Activated naive CD8-positive, alpha-beta T cell treated with anti-CD3 and anti-CD28 coated beads, Interleukin-2, amount 10 ng/mL, durations not matched to agents 7 days and 5 days (primary cell): ENCODE data around the gene PRICKLE2. TPM values are rescaled to one million over a fixed set of nuclear protein-coding genes. Genes with fewer than 3 reads are reported as not detected.

ENCODE experiments used
- ATAC-seq: fragments of 150-1000 bp; cut with Tn5 transposase; one replicate; pipeline ENCODE4 v1.10.0; 2021; ENCODE audit warnings: low read depth, moderate library complexity
- POLR2A ChIA-PET: fragments of 350-600 bp; sonication (Branson Sonifier 250); formaldehyde crosslinking; loops from one replicate; lab custom pipeline; 2021; ENCODE audit warnings: antibody characterized with exemption; lab: Charles Lee
- DNase-seq: peaks from one replicate; pipeline ENCODE4 v3.0.0; 2021
- H3K27ac Mint-ChIP-seq: one replicate; pipeline ENCODE4 v1.8.0; 2022; ENCODE audit warnings: mild to moderate bottlenecking, mixed read lengths
- H3K27me3 Mint-ChIP-seq: one replicate; pipeline ENCODE4 v1.8.0; 2022; ENCODE audit warnings: mild to moderate bottlenecking, moderate library complexity, mixed read lengths
- H3K36me3 Mint-ChIP-seq: one replicate; pipeline ENCODE4 v1.8.0; 2021; ENCODE audit warnings: mild to moderate bottlenecking, mixed read lengths
- H3K4me1 Mint-ChIP-seq: one replicate; pipeline ENCODE4 v1.8.0; 2021; ENCODE audit warnings: mixed read lengths
- H3K4me3 Mint-ChIP-seq: one replicate; pipeline ENCODE4 v1.8.0; 2022; ENCODE audit warnings: mild to moderate bottlenecking, moderate library complexity, mixed read lengths
- H3K9me3 Mint-ChIP-seq: one replicate; pipeline ENCODE4 v1.8.0; 2021; ENCODE audit warnings: mixed read lengths
- total RNA-seq, 2 experiments: library from RNA; stranded (reverse); gene quantifications; one replicate each; pipeline ENCODE4 v1.2.3, GENCODE V29; 2021

PRICKLE2 gene
- total RNA-seq, 2 experiments from 2014 or later, result not detected

DNA sequence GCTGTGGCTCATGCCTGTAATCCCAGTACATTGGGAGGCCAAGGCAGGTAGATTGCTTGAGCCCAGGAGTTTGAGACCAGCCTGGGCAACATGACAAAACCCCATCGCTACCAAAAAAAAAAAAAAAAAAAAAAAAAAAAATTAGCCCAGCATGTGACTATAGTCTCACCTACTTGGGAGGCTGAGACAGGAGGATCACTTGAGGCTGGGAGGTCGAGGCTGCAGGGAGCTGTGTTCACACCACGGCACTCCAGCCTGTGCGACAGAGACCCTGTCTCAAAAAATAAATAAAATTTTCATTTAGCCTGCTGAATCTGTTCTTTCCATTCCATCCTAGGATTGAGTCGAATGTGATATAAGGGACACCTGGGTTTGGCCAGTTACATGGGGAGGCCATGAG, 14.6 kb upstream of the PRICKLE2 start:
- POLR2A ChIA-PET, result no interaction called here
- Mint-ChIP-seq H3K4me1 (no peaks in the 10 kb centered on the region), H3K27me3 (no peaks in the 10 kb centered on the region)

DNA sequence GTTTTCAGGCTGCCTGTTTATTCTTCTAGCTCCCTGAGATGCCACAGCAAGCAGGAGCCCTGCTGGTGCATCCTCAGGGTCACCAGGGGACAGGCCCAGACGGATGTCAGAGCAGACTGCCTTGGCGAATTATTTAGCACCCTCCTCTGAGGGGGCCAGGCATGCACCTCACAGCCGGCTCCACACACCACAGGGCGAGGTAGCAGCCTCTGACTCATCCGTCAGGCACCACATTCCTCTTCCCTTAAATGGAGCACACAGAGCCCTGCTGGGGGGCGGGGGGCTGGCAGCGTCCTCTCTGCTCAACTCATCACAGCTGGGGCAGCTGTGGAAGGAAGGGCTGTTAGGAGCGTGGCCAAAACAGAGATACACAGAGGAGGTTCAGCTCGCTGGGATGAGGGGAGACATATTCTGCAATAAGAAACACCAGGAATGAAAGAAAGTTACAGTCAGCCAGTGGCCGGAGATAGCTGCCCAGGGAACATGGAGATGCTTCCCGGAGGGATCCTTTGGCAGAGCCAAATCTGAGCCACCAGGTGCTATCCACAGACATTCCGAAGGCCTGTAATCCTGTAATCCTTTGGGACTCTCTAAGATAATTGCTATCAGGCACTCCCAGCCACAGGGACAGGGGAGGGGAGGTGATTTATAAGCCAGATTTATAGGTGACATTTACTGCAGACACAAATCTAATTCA, 13.9 kb upstream of the PRICKLE2 start:
- ATAC-seq (no peak), DNase-seq (no peak)
- Mint-ChIP-seq H3K27me3 (no peaks in the 10 kb centered on the region), H3K36me3 (no peaks in the 10 kb centered on the region), H3K4me3 (no peak overlapping the region), H3K4me1 (no peaks in the 10 kb centered on the region), H3K27ac (no peak overlapping the region), H3K9me3 (peaks cover 4% of the 10 kb centered on the region)
- POLR2A ChIA-PET, result no interaction called here

More for the DNA sequence above, 14.6 kb upstream of the PRICKLE2 start:
- Mint-ChIP-seq H3K9me3 (peaks cover 4% of the 10 kb centered on the region), H3K36me3 (no peaks in the 10 kb centered on the region), H3K4me3 (no peak overlapping the region), H3K27ac (no peak overlapping the region)
- no peak for DNase-seq
- no peak for ATAC-seq

GRCh38 chr3:64237083-64237482, 11.8 kb upstream of the PRICKLE2 start:
- Mint-ChIP-seq H3K4me1 (no peaks in the 10 kb centered on the region), H3K27me3 (no peaks in the 10 kb centered on the region), H3K4me3 (no peak overlapping the region), H3K9me3 (peaks cover 4% of the 10 kb centered on the region), H3K36me3 (no peaks in the 10 kb centered on the region), H3K27ac (no peak overlapping the region)
- POLR2A ChIA-PET, result no interaction called here
- DNase-seq (no peak), ATAC-seq (no peak)

DNA sequence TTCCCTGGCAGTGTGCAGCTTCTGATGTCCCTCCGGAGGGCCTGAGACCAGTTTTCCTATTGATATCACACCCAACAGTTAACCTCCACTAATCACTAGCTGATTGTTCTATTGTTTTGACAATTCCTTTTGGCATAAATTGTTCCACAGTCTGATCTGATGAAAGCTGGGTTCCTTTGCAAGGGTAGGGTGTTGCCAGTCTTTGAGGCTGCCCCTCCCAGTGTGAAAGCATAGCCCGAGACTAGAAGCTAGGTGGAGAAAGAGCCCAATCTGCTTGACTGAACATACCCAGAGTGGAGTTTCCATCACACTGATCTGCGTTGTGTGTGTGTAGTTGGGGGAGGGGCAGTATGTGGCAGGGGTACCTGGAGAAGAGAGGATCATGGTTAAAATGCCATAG, 10.3 kb upstream of the PRICKLE2 start:
- ATAC-seq (no peak), DNase-seq (no peak)
- Mint-ChIP-seq H3K9me3 (peaks cover 4% of the 10 kb centered on the region), H3K4me1 (no peaks in the 10 kb centered on the region), H3K36me3 (no peaks in the 10 kb centered on the region), H3K27me3 (no peaks in the 10 kb centered on the region), H3K4me3 (no peak overlapping the region), H3K27ac (no peak overlapping the region)
- POLR2A ChIA-PET, result no interaction called here

DNA sequence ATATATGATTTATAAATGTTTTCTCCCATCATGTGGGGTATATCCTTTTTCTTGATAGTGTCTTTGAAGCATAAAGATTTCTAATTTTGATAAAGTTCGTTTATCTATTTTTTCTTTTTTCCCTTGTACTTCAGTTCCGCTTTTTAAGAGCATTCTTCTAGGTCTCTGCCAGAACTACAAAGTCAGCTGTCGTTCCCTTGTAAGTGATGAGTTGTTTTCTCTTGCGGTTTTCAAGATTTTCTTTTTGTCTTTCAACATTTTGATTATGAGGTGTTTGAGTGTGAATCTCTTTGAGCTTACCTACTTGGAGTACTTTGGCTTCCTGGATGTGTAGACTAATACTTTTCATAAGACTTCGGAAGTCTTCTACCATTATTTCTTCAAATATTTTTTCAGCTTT, 9.3 kb upstream of the PRICKLE2 start:
- Mint-ChIP-seq H3K4me1 (no peaks in the 10 kb centered on the region), H3K27me3 (no peaks in the 10 kb centered on the region), H3K36me3 (no peaks in the 10 kb centered on the region), H3K4me3 (no peak overlapping the region), H3K27ac (no peak overlapping the region), H3K9me3 (peaks cover 4% of the 10 kb centered on the region)
- ATAC-seq (no peak), DNase-seq (no peak)
- POLR2A ChIA-PET, result no interaction called here

DNA sequence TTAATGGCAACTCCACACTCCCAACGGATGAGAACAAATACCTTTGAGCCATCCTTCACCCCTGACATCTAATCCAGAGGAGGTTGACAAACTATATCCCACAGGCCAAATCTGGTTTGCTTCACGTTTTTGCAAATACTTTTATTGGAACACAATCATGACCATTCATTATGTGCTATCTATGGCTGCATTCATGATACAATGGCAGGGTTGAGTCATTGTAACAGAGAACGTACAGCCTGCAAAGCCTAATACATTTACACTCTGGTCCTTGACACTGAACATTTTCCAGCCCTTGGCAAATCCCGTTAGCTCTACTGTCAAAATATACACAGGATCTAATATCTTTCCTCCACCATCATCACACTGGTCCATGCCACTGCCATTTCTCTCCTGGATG, 7.6 kb upstream of the PRICKLE2 start:
- H3K9me3 Mint-ChIP-seq, result peaks cover 4% of the 10 kb centered on the region
- no peaks in the 10 kb centered on the region for H3K36me3 Mint-ChIP-seq
- no peak overlapping the region for H3K4me3 Mint-ChIP-seq
- no peaks in the 10 kb centered on the region for H3K4me1 Mint-ChIP-seq
- no peak overlapping the region for H3K27ac Mint-ChIP-seq
- DNase-seq (no peak), ATAC-seq (no peak)
- POLR2A ChIA-PET, result no interaction called here
- no peaks in the 10 kb centered on the region for H3K27me3 Mint-ChIP-seq

GRCh38 chr3:64229903-64230302, 4.6 kb upstream of the PRICKLE2 start:
- H3K27ac Mint-ChIP-seq, result no peak overlapping the region
- ATAC-seq, result no peak
- H3K27me3 Mint-ChIP-seq, result peaks cover 5% of the 10 kb centered on the region
- no peaks in the 10 kb centered on the region for H3K4me1 Mint-ChIP-seq
- POLR2A ChIA-PET, result no interaction called here
- DNase-seq, result no peak
- H3K36me3 Mint-ChIP-seq, result no peaks in the 10 kb centered on the region
- no peak overlapping the region for H3K4me3 Mint-ChIP-seq
- H3K9me3 Mint-ChIP-seq, result peaks cover 1% of the 10 kb centered on the region

DNA sequence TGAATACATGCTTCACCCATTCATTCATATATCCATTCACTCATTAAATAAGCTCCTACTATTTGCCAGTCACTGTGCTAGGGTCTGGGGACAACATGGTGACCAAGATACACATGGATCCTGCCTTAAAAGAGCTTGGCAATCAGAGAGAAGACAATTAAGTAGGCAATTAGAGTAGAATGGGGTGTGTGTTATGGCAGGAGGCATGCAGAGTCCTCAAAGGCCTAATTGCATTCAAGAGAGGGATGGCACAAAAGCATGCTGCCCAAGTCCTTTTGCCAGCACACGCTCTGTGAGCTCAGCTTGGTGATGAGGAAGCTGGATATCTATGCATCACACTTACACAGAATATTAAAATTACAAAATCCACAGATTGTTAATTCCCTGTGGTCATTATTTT, 2.8 kb upstream of the PRICKLE2 start:
- H3K36me3 Mint-ChIP-seq, result no peaks in the 10 kb centered on the region
- no peak overlapping the region for H3K4me3 Mint-ChIP-seq
- peaks cover 5% of the 10 kb centered on the region for H3K27me3 Mint-ChIP-seq
- ATAC-seq (no peak), DNase-seq (no peak)
- POLR2A ChIA-PET, result no interaction called here
- no peaks in the 10 kb centered on the region for H3K9me3 Mint-ChIP-seq
- no peaks in the 10 kb centered on the region for H3K4me1 Mint-ChIP-seq
- H3K27ac Mint-ChIP-seq, result no peak overlapping the region

GRCh38 chr3:64226730-64227129, 1.5 kb upstream of the PRICKLE2 start:
- Mint-ChIP-seq H3K4me1 (no peaks in the 10 kb centered on the region), H3K27me3 (peaks cover 5% of the 10 kb centered on the region), H3K27ac (no peak overlapping the region), H3K36me3 (no peaks in the 10 kb centered on the region), H3K9me3 (no peaks in the 10 kb centered on the region), H3K4me3 (no peak overlapping the region)
- DNase-seq (no peak), ATAC-seq (no peak)
- POLR2A ChIA-PET, result no interaction called here

DNA sequence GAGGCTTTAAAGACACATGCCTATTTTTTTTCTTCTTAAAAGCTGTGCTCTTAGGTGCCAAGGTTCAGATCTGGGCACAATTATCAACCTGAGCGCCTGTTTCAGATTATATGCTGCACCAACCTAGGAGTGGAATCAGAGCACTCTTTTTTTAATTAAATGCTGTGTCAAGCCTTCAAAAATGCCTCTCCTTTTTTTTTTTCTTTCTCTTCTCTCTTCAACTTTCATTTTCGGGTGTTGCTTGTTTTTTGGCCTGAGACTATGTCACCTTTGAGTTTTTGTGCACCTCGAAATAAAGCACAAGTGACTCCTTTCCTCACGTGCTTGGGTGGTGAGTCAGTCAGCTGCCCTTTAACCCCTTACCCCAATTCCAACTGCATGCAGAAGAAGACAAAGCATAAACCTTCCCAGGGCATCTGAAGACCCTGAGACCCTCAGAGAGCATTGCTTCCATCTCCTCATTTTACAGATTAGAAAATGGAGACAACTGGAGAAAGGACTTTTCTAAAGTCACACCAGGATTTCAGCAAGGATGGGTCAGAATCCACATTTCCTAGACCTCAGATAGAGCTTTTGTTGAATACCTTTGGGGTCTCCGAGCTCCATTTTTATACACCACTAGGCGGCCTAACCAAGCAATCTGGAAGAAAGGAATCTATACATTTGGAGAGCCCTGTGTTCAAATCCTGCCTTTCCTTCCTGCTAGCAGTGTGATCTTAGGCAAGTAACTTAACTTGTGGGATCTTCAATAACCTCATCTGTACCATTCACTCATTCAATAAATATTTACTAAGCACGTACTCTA, 631 bp upstream of the PRICKLE2 start:
- Mint-ChIP-seq H3K9me3 (no peaks in the 10 kb centered on the region), H3K4me3 (no peak overlapping the region), H3K36me3 (no peaks in the 10 kb centered on the region), H3K4me1 (no peaks in the 10 kb centered on the region), H3K27me3 (peaks cover 5% of the 10 kb centered on the region), H3K27ac (no peak overlapping the region)
- no peak for DNase-seq
- ATAC-seq, result no peak
- POLR2A ChIA-PET, result no interaction called here

DNA sequence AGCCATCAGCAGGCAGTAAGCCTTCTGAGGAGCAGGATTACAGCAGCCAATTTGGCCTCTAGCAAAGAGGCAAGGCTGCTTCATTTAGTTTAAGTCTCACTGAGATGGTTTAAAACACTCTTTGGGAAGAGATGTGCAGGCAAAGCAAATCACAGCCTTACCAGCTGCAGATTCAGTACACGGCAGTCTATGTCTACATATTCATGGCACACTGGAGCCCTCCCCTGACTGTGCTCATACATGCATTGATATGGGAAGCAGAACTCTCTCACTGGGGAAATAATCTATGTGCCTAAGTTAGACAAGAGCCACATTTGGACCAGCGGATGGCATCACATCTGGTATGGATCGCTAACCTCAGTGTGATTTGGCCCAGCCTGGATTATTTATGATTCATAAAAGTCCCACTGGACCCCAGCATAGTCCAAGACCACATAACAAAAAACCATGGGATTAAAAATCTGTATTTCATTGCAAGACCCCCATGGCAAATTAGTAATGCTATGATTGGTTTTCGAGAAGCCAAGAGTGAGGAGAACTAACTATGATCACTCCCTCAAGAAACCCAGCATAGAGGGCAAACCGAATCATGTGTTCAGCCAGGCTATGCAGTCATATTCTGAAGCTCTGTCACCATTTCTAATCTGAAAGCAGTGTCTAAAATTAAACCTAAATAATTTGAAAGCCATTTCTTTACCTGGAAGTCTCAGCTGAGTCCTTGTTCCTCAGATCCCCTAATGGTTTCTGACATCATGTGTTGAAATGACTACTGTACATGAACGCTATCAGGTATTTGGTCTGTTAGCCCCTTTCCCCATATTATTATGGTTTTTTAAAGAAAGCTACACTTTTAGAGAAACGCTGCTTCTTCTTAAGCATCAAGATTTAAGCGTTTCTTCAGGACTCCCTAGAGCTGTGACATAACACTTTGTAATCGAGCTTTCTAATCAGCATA, 1.2 kb downstream of the PRICKLE2 start:
- ATAC-seq (no peak), DNase-seq (no peak)
- Mint-ChIP-seq H3K4me1 (no peaks in the 10 kb centered on the region), H3K36me3 (no peaks in the 10 kb centered on the region), H3K27ac (no peak overlapping the region), H3K27me3 (peaks cover 5% of the 10 kb centered on the region), H3K9me3 (no peaks in the 10 kb centered on the region), H3K4me3 (no peak overlapping the region)
- POLR2A ChIA-PET, result no interaction called here

DNA sequence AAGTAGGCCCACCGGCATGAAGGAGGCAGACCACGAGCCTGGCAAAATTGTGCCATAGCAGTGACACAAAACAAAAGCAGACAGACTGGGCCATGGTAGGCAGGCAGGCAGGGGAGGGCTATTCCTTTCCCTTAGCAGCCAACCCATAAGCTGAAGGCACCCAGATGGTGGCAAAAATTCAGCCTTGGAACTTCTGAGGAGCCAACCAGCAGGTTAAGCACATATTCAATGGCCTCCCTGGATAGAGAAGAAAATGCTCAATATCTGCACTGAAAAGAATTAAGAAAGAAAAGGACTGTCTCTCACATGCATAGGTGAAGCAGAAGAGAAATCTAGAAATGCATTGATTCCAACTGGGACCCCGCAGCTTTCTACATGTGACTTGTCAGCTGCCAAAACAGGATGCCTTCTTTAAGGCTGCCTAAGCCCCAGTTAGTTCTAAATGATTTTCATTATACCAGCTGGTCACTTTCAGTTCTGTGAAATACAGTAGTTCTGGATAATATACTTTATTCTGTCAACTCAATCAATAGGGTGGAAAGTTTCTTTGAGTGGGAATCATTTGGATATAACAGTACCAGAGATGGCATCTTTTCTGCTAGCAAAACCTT, 2.7 kb downstream of the PRICKLE2 start:
- no peaks in the 10 kb centered on the region for H3K36me3 Mint-ChIP-seq
- H3K4me3 Mint-ChIP-seq, result no peak overlapping the region
- no peaks in the 10 kb centered on the region for H3K9me3 Mint-ChIP-seq
- ATAC-seq, result no peak
- no peaks in the 10 kb centered on the region for H3K4me1 Mint-ChIP-seq
- DNase-seq, result no peak
- H3K27ac Mint-ChIP-seq, result no peak overlapping the region
- POLR2A ChIA-PET, result no interaction called here
- H3K27me3 Mint-ChIP-seq, result peaks cover 4% of the 10 kb centered on the region

GRCh38 chr3:64221571-64222257, 3.6 kb downstream of the PRICKLE2 start:
- Mint-ChIP-seq H3K4me1 (no peaks in the 10 kb centered on the region), H3K4me3 (no peak overlapping the region), H3K27me3 (no peaks in the 10 kb centered on the region), H3K9me3 (no peaks in the 10 kb centered on the region), H3K27ac (no peak overlapping the region), H3K36me3 (no peaks in the 10 kb centered on the region)
- no peak for ATAC-seq
- DNase-seq, result no peak
- POLR2A ChIA-PET, result no interaction called here
